ENCODE results near the gene AGAP3. TPM values are rescaled to one million over a fixed set of nuclear protein-coding genes. Genes with fewer than 3 reads are reported as not detected.
A peak's percentile ranks its signal among the peaks of the same experiment; 100 is the strongest.

Gene AGAP3
- total and polyA plus RNA-seq, 3 experiments from 2014 or later = 8.0 to 40.7 (median 39.9) TPM

- Histone ChIP-seq H3K27me3 (ENCODE audit: insufficient read depth, low read length, poor library complexity, severe bottlenecking) (no peaks in the 10 kb centered on the region), H3K36me3 (ENCODE audit: insufficient read depth, low read length) (no peaks in the 10 kb centered on the region), H3K4me3 (ENCODE audit: low read length) (peak overlapping the region; percentile 92), H3K9me3 (ENCODE audit: low read length) (no peaks in the 10 kb centered on the region), H3K4me1 (ENCODE audit: insufficient read depth, low read length) (peaks cover 39% of the 10 kb centered on the region), H3K27ac (ENCODE audit: low read depth, low read length) (peak overlapping the region; percentile 89)
- Mint-ChIP-seq H3K4me3 (peak overlapping the region; percentile 83 to 96 (median 86)), H3K27me3 (peaks cover 0 to 2% of the 10 kb centered on the region in 2 donors), H3K27ac (peak overlapping the region; percentile 64 to 93 (median 88)), H3K4me1 (peaks cover 20 to 54% (median 28%) of the 10 kb centered on the region in 3 donors), H3K36me3 (peaks cover 0 to 44% (median 0%) of the 10 kb centered on the region in 3 donors), H3K9me3 (no peaks in the 10 kb centered on the region)
- ChIA-PET CTCF (interaction anchor here (1.2 kb wide), 1 partner anchor 61 kb away, joined by 4 read pairs; no protein-coding TSS in a partner anchor), POLR2A (no interaction called here)
- peak in 1 of 5 donors; percentile 49 for DNase-seq
Observed at GRCh38 chr7:151079199-151079910, 6.9 kb upstream of the AGAP3 start.

- Mint-ChIP-seq H3K27me3 (peaks cover 0 to 6% of the 10 kb centered on the region in 2 donors), H3K4me3 (peak overlapping the region; percentile 83 to 96 (median 86)), H3K9me3 (no peaks in the 10 kb centered on the region), H3K27ac (peak overlapping the region; percentile 54 to 93 (median 90)), H3K4me1 (peaks cover 24 to 60% (median 34%) of the 10 kb centered on the region in 3 donors), H3K36me3 (peaks cover 0 to 38% (median 0%) of the 10 kb centered on the region in 3 donors)
- H3K9me3 ChIP-seq (ENCODE audit: low read length) = no peaks in the 10 kb centered on the region
- peak overlapping the region; percentile 92 for H3K4me3 ChIP-seq (ENCODE audit: low read length)
- peaks cover 42% of the 10 kb centered on the region for H3K4me1 ChIP-seq (ENCODE audit: insufficient read depth, low read length)
- CTCF ChIA-PET = interaction anchor here (0.9 to 1.4 kb wide), 5 partner anchors 10 to 31 kb away, joined by 3 to 7 read pairs (median 3); no protein-coding TSS in a partner anchor
- no peaks in the 10 kb centered on the region for H3K36me3 ChIP-seq (ENCODE audit: insufficient read depth, low read length)
- POLR2A ChIA-PET = interaction anchor here (0.6 to 1.4 kb wide), 6 partner anchors 8 to 66 kb away, joined by 3 to 10 read pairs (median 3); partner anchors contain the start of gene CDK5
- peak in 1 of 5 donors; percentile 47 for DNase-seq
- no peaks in the 10 kb centered on the region for H3K27me3 ChIP-seq (ENCODE audit: insufficient read depth, low read length, poor library complexity, severe bottlenecking)
- H3K27ac ChIP-seq (ENCODE audit: low read depth, low read length) = peak overlapping the region; percentile 89
Observed at GRCh38 chr7:151080067-151080521, 6.2 kb upstream of the AGAP3 start.

GRCh38 chr7:151080522-151081169 lies 5.6 kb upstream of the AGAP3 start, which contains the start of gene FASTK:
FASTK (minus strand) TSS chr7:151080809; CDS start chr7:151080766, 43 bp downstream.
- Histone ChIP-seq H3K27ac (ENCODE audit: low read depth, low read length) (peak within 1 kb of the TSS; percentile 89), H3K36me3 (ENCODE audit: insufficient read depth, low read length) (no peaks in the 10 kb centered on the region), H3K4me1 (ENCODE audit: insufficient read depth, low read length) (peaks cover 48% of the 10 kb centered on the region), H3K27me3 (ENCODE audit: insufficient read depth, low read length, poor library complexity, severe bottlenecking) (no peaks in the 10 kb centered on the region), H3K9me3 (ENCODE audit: low read length) (no peaks in the 10 kb centered on the region), H3K4me3 (ENCODE audit: low read length) (peak within 1 kb of the TSS; percentile 92)
- peaks cover 29 to 66% (median 40%) of the 10 kb centered on the region in 3 donors for H3K4me1 Mint-ChIP-seq
- H3K36me3 Mint-ChIP-seq = peaks cover 0 to 33% (median 0%) of the 10 kb centered on the region in 3 donors
- POLR2A ChIA-PET = interaction anchor here (0.6 to 1.4 kb wide), 8 partner anchors 9 to 67 kb away, joined by 3 to 10 read pairs (median 3); partner anchors contain the start of gene CDK5
- peak within 1 kb of the TSS; percentile 83 to 96 (median 87) for H3K4me3 Mint-ChIP-seq
- no peaks in the 10 kb centered on the region for H3K9me3 Mint-ChIP-seq
- CTCF ChIA-PET = interaction anchor here (0.9 to 1.4 kb wide), 5 partner anchors 10 to 30 kb away, joined by 3 to 7 read pairs (median 3); no protein-coding TSS in a partner anchor
- peak; percentile 83 to 93 (median 89) for DNase-seq
- H3K27me3 Mint-ChIP-seq = peaks cover 0 to 8% of the 10 kb centered on the region in 2 donors
- peak within 1 kb of the TSS; percentile 81 to 97 (median 92) for H3K27ac Mint-ChIP-seq

GRCh38 chr7:151081170-151082101 lies 4.8 kb upstream of the AGAP3 start:
- Mint-ChIP-seq H3K4me3 (peak overlapping the region; percentile 55 to 98 (median 87)), H3K9me3 (no peaks in the 10 kb centered on the region), H3K27ac (peak overlapping the region; percentile 35 to 93 (median 72)), H3K27me3 (peaks cover 0 to 8% of the 10 kb centered on the region in 2 donors), H3K4me1 (peaks cover 32 to 69% (median 41%) of the 10 kb centered on the region in 3 donors), H3K36me3 (peaks cover 0 to 28% (median 0%) of the 10 kb centered on the region in 3 donors)
- H3K27ac ChIP-seq (ENCODE audit: low read depth, low read length) = peak overlapping the region; percentile 89
- H3K27me3 ChIP-seq (ENCODE audit: insufficient read depth, low read length, poor library complexity, severe bottlenecking) = no peaks in the 10 kb centered on the region
- no peaks in the 10 kb centered on the region for H3K36me3 ChIP-seq (ENCODE audit: insufficient read depth, low read length)
- ChIA-PET CTCF (interaction anchor here (0.9 to 1.4 kb wide), 4 partner anchors 9 to 30 kb away, joined by 3 to 7 read pairs (median 4); no protein-coding TSS in a partner anchor), POLR2A (interaction anchor here (0.6 to 1.4 kb wide), 6 partner anchors 9 to 68 kb away, joined by 3 to 10 read pairs (median 3); partner anchors contain the start of gene CDK5)
- H3K4me1 ChIP-seq (ENCODE audit: insufficient read depth, low read length) = peaks cover 51% of the 10 kb centered on the region
- H3K4me3 ChIP-seq (ENCODE audit: low read length) = peak overlapping the region; percentile 92
- no peak for DNase-seq
- no peaks in the 10 kb centered on the region for H3K9me3 ChIP-seq (ENCODE audit: low read length)

DNA sequence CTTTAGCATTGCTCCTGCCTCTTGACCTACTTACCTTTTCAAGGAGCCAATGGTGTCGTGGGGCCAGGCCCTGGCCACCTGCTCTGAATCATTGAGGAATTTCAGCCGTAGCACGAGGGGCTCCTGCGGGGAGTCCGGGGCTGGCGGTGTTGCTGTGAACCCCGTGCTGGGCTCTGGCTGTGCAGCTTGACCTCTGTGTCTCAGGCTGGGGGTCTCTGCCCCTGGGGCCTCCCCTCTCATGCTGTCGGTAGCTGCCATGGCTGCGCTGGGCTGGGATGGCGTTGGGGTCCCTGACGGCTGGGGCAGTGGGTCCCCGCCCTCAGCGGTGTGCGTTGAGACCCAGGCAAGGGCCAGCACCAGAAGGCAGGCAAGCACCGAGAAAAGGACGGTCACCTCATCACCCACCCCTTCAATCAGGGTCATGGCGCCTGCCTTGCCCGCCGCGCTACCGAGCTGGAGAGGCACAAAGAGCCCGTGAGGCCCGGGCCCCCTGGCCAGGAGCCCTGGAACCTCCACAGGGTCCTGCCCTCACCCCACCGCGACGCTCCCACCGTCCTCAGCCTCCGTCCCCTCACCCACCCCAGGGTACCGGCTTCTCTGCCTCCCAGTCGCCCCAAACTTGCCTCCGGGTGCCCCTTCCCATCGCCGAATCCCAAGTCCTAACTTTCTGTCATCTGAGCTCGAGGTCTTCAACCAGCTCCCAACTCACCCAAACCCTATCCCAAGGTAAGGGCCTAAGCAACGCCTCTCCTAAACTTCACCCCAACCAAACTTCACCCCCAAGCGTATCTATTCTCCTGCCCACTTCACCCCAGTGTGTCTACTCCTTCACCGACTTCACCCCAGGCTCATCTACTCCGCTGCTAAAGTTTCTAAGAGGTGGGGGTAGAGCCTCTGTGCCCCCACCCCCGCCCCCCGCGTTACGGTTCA lies 3.9 kb upstream of the AGAP3 start:
- peak overlapping the region; percentile 71 to 98 (median 96) for H3K27ac Mint-ChIP-seq
- Histone ChIP-seq H3K36me3 (ENCODE audit: insufficient read depth, low read length) (no peaks in the 10 kb centered on the region), H3K4me3 (ENCODE audit: low read length) (peak overlapping the region; percentile 71), H3K4me1 (ENCODE audit: insufficient read depth, low read length) (peaks cover 51% of the 10 kb centered on the region), H3K27me3 (ENCODE audit: insufficient read depth, low read length, poor library complexity, severe bottlenecking) (no peaks in the 10 kb centered on the region), H3K9me3 (ENCODE audit: low read length) (no peaks in the 10 kb centered on the region), H3K27ac (ENCODE audit: low read depth, low read length) (peak overlapping the region; percentile 89)
- no peak for DNase-seq
- no peaks in the 10 kb centered on the region for H3K9me3 Mint-ChIP-seq
- CTCF ChIA-PET = interaction anchor here (0.9 to 2.3 kb wide), 4 partner anchors 27 to 119 kb away, joined by 3 to 9 read pairs (median 4); partner anchors contain the start of gene ABCB8
- POLR2A ChIA-PET = interaction anchor here (1.5 to 2.0 kb wide), 3 partner anchors 15 to 54 kb away, joined by 3 to 7 read pairs (median 5); partner anchors contain the start of gene ABCB8
- H3K4me3 Mint-ChIP-seq = peak overlapping the region; percentile 82 to 98 (median 88)
- H3K36me3 Mint-ChIP-seq = peaks cover 0 to 27% (median 0%) of the 10 kb centered on the region in 3 donors
- H3K4me1 Mint-ChIP-seq = peaks cover 33 to 69% (median 41%) of the 10 kb centered on the region in 3 donors
- peaks cover 0 to 8% of the 10 kb centered on the region in 2 donors for H3K27me3 Mint-ChIP-seq

DNA sequence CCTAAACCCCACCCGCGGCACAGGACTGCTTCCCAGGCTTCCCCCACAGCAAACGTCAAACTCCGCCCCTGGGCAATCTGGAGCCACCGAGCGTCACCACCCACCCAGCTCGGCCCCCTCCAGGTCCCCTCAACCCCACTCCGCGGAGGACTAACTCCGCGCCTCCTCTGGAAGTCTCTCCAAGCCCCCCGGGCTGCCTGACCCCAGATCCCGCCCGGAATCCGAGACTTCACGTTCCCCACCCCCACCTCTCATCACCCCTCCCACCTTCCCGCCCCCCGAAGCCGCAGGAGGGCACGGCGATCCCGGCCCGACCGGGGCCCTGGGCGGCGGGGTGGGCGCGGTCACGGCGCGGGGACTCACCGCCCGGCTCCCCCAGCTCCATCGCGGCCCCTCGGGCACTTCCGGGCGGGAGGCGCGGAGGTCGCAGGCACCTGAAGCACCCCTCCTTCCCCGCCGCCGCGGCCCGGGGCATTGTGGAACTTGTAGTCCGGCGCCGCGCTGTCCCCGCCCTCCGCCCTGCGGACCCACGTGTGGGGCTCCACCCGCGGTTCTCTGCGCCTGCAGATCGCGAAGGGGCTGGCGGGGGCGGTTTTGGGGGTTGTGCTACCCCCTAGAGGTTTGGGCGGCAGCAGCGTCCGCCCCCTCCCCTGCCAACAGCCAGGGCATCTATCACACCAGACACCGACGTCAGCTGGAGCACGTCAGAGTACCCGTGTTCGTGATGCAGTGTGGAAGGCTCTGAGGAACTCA lies 3.0 kb upstream of the AGAP3 start, which contains the start of gene TMUB1:
Gene TMUB1 (minus strand): TSS at position 423 of the 753 bp plus-strand sequence. CDS start 930 bp downstream, outside the sequence.
- peak within 1 kb of the TSS; percentile 82 to 98 (median 88) for H3K4me3 Mint-ChIP-seq
- CTCF ChIA-PET = interaction anchor here (0.8 to 2.4 kb wide), 6 partner anchors 27 to 120 kb away, joined by 3 to 11 read pairs (median 4); partner anchors contain the start of gene ABCB8
- H3K9me3 Mint-ChIP-seq = no peaks in the 10 kb centered on the region
- H3K9me3 ChIP-seq (ENCODE audit: low read length) = no peaks in the 10 kb centered on the region
- H3K4me1 ChIP-seq (ENCODE audit: insufficient read depth, low read length) = peaks cover 60% of the 10 kb centered on the region
- H3K27me3 ChIP-seq (ENCODE audit: insufficient read depth, low read length, poor library complexity, severe bottlenecking) = no peaks in the 10 kb centered on the region
- peak within 1 kb of the TSS; percentile 71 to 98 (median 96) for H3K27ac Mint-ChIP-seq
- POLR2A ChIA-PET = interaction anchor here (1.5 to 2.0 kb wide), 3 partner anchors 16 to 55 kb away, joined by 3 to 7 read pairs (median 5); partner anchors contain the start of gene ABCB8
- DNase-seq = peak; percentile 86 to 91 (median 88)
- no peaks in the 10 kb centered on the region for H3K36me3 ChIP-seq (ENCODE audit: insufficient read depth, low read length)
- peak within 1 kb of the TSS; percentile 89 for H3K27ac ChIP-seq (ENCODE audit: low read depth, low read length)
- peaks cover 0 to 21% (median 0%) of the 10 kb centered on the region in 3 donors for H3K36me3 Mint-ChIP-seq
- H3K4me1 Mint-ChIP-seq = peaks cover 34 to 70% (median 43%) of the 10 kb centered on the region in 3 donors
- peak within 1 kb of the TSS; percentile 71 for H3K4me3 ChIP-seq (ENCODE audit: low read length)
- peaks cover 0 to 14% of the 10 kb centered on the region in 2 donors for H3K27me3 Mint-ChIP-seq
